Cardiac fibroblast (primary cell): ENCODE measurements around the gene SIRT7.

Source experiments
- DNase-seq, 2 donors: peaks; one replicate each; pipeline versions ENCODE4 v3.0.0 to v3.0.0-alpha.2; 2010; ENCODE audit warnings: low read depth in 2 of 2
- H3K4me3 ChIP-seq, 2 donors: replicated peaks in 1 of 2; 1 replicate in 1 of 2; 2 replicates in 1 of 2; pipeline ENCODE4 v1.5.1; 2011; ENCODE audit warnings: low read depth in 2 of 2, low read length in 2 of 2, mild to moderate bottlenecking in 2 of 2, moderate library complexity in 1 of 2
- TF ChIP-seq, protein P1 (sequence below): IDR thresholded peaks from one replicate; pipeline ENCODE4 v1.5.1; 2011; ENCODE audit warnings: low read depth, mild to moderate bottlenecking, low read length, inconsistent platforms

The SIRT7 gene

DNA sequence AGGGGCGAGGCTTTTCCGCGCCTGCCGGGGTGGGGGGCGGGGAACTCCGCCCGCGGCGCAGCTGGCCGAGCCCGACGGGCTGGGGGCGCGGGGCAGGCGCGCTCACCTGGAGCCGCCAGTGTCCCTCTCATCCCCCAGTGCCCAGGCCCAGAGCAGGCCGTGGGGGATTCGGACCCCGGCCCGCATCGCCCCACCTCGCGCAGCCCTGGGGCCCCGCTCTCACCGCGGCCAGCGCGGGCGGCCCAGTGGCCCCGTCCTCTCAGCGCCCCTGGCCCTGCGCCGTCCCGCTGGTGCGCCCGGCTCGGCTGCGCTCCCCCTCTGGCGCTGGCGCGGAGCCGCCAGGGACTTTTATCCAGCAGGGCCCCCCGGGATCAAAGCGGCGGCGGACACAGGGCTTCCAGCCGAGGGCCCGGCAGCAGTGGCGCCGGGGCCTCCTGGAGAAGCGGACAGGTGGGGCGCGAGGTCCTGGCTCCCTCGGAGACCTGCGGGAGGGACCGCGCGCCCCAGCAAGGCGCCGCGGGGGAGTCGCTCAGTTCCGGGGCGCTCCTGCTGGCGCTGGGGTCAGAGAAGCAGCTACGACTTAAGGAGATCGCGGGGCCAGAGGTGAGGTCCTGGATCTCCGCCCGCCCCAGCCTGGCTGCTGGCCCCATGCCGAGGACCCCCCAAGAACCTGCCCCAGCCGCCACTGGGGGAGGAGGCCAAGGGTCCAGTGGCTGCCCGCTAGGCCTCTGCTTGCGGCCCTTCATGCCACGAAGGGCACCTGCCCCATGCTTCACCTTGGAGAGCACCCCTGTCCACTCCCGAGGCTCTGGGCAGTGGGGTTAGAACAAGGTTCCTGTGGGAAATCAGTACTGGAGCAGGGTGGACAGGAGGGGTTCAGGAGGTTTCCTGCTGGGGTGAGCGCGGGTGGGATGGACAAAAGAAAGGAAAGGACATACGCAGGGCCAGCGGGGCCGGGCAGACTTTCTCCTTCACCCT is 43.8 kb upstream of the SIRT7 start:
- TF ChIP-seq, protein P1, sequence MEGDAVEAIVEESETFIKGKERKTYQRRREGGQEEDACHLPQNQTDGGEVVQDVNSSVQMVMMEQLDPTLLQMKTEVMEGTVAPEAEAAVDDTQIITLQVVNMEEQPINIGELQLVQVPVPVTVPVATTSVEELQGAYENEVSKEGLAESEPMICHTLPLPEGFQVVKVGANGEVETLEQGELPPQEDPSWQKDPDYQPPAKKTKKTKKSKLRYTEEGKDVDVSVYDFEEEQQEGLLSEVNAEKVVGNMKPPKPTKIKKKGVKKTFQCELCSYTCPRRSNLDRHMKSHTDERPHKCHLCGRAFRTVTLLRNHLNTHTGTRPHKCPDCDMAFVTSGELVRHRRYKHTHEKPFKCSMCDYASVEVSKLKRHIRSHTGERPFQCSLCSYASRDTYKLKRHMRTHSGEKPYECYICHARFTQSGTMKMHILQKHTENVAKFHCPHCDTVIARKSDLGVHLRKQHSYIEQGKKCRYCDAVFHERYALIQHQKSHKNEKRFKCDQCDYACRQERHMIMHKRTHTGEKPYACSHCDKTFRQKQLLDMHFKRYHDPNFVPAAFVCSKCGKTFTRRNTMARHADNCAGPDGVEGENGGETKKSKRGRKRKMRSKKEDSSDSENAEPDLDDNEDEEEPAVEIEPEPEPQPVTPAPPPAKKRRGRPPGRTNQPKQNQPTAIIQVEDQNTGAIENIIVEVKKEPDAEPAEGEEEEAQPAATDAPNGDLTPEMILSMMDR: no peak
- no peak overlapping the region for H3K4me3 ChIP-seq
- DNase-seq: no peak

DNA sequence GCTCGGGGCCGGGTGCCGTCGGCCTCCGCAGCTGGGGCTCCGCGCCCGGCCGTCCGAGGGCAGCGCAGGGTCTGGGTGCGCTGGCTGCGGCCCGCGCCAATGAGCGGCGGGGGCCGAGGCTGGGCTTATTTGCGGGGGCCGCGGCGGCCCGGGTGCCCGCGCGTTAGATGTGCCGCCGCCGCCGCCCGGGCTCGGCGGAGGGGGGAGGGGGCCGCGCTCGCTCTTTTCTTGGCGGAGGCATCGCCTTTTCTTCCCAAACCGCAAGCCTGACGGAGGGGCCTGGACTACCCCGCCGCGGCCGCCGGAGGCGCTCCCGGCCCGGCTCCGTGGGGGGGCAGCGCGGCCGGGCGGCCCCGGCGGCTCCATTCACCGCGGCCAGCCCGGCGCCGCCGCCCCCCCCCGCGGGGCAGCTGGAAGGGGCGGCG is 43.1 kb upstream of the SIRT7 start, which contains the start of gene NOTUM:
Gene NOTUM, minus strand, starts transcription at position 101 of the 425 bp plus-strand sequence. CDS start 278 bp downstream, outside the sequence.
- TF ChIP-seq, protein P1: peak; percentile 26
- H3K4me3 ChIP-seq: no peak within 1 kb of the TSS
- peak in 1 of 2 donors; percentile 45 for DNase-seq

DNA sequence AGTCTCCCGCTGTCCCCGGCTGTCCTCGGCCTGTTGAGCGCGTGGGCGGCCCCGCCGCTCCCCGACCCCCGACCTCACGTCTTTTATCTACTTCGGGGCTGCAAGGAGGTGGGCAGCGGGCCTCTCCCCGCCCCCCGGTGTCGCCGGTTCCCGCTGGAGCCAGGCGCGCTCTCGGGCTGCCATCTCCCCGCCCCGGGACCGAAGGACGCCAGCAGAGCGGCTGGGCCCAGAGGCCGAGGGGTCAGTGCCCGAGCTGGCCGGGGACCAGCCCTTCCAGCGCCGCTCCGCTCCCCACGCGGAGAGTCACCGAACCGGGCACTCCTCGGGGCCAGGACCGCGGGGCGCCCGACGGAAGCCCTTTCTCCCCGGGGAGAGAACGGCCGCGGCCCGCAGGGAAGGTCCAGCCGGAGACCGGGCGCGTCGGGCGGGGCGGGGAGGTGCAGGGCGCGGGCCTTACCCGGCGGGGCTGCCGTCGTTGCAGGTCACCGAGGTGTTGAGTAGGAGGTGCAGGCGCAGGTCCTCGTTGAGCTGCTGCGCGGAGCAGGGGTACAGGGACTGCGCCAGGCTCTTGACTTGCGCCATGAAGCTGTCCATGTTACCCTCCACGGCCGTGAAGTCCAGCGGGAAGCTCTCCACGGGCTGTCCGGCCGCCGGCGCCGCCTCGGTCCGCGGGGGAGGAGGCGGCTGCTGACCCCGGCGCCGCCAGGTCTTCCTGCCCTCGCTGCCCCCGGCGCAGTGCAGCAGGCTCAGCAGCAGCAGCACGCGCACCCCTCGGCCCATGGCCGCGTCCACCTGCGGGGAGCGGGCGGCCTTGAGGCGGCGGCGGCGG is 42.4 kb upstream of the SIRT7 start:
- H3K4me3 ChIP-seq: no peak overlapping the region
- DNase-seq: no peak
- TF ChIP-seq, protein P1: no peak

DNA sequence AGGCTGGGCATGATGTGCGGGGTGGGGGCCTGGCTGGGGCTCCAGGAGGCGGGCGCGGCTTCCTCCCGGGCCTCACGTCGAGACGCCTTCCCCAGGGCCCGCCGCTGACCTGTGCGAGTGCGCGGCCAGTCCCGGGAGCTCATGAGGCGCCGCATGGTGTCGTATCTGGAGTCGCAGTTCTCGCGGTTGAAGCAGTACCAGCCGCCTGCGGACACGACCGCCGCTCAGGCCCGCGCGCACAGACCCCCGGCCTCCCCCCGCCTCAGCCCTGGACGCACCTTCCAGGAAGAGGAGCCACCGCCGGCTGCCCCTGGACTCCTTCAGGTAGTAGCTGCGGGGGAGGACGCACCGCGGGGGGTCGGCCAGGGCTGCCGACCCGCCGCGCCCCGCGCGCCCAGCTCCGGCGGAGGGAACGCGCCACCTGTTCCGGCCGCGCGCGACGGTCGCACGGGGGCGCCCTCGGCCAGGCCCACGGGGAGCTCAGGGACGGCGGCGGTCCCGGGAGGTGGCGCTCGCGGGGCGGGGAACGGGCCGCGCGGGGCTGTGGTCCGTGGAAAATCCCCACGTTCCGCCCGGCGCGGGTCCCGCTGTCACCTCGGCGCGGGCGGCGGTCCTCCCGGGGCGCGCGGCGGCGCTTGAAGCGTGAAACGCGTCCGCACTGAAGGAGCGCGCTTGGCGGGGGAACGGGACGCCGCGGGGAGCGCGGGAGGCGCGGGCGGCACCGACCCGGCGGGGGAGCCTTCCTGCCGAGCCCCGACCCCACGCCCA is 41.6 kb upstream of the SIRT7 start:
- TF ChIP-seq, protein P1: no peak
- DNase-seq: peak; percentile 35 to 56
- H3K4me3 ChIP-seq: no peak overlapping the region

DNA sequence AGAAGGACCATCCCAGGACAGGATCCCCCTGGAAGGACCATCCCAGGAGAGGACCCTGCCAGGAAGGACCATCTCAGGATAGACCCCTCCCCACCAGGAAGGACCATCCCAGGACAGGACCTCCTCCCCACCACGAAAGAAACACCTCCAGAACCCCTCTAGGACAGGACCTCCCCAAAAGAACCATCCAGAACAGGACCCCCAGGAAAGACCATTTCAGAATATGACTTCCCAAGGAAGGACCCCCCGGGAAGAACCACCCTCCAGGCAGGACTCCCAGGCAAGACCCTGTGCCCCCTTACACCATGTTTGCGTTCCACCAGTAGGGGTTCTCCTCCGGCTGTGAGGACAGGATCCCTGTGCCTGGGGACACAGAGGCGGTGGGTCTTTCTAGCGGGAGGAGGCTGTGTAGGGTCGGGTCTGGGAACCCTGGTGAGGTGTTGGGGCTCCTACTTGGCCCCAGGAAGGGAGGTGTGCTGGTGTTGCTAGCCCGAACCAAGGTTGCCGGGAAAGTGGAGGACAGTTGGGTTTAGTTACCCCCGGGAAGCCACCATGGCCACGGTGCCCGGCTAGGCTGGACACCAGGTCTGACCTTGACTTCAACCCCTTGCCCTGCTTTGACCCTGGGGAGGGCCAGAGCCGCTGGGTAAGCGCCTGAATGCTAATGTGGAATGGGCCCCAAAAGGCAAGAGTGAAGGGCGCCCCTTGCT is 40.8 kb upstream of the SIRT7 start:
- H3K4me3 ChIP-seq: no peak overlapping the region
- DNase-seq: no peak
- TF ChIP-seq, protein P1: no peak
